SH-SY5Y (cell line): ENCODE results near the gene FAM13A.

ENCODE experiments used
- GATA2 ChIP-seq: IDR thresholded peaks from 2 replicates; pipeline ENCODE4 v1.6.1; 2011; ENCODE audit warnings: mild to moderate bottlenecking, low read depth, low read length
- GATA3 ChIP-seq: IDR thresholded peaks from 2 replicates; pipeline ENCODE4 v1.6.1; 2011; ENCODE audit warnings: low read depth, mild to moderate bottlenecking, low read length, moderate library complexity

GRCh38 chr4:88752076-88752463, 304.9 kb downstream of the FAM13A start:
- TF ChIP-seq GATA3 (no peak), GATA2 (no peak)
